ENCODE data around the gene GATA5.

DNA sequence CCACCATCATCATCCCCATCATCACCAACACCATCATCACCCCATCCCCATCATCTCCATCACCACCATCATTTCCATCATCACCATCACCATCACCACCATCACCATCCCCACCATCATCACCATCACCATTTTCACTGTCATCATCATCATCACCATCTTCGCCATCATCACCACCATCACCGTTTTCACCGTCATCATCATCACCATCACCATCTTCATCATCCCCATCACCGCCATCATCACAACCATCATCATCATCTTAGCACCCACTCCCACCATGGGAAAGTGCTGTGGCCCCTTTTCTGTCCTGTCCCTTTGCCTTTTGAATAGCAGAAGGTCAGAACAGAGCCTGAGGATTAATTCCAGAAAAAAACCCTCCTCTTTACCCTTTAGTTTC, 28.5 kb upstream of the GATA5 start:
- TF ChIP-seq, protein P1, sequence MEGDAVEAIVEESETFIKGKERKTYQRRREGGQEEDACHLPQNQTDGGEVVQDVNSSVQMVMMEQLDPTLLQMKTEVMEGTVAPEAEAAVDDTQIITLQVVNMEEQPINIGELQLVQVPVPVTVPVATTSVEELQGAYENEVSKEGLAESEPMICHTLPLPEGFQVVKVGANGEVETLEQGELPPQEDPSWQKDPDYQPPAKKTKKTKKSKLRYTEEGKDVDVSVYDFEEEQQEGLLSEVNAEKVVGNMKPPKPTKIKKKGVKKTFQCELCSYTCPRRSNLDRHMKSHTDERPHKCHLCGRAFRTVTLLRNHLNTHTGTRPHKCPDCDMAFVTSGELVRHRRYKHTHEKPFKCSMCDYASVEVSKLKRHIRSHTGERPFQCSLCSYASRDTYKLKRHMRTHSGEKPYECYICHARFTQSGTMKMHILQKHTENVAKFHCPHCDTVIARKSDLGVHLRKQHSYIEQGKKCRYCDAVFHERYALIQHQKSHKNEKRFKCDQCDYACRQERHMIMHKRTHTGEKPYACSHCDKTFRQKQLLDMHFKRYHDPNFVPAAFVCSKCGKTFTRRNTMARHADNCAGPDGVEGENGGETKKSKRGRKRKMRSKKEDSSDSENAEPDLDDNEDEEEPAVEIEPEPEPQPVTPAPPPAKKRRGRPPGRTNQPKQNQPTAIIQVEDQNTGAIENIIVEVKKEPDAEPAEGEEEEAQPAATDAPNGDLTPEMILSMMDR (IDR thresholded peaks at IDR 0.05; ENCODE audit: low read length) = no peak
- TF ChIP-seq EZH2 (IDR thresholded peaks at IDR 0.05; ENCODE audit: borderline replicate concordance, low read length) = no peak
